Stimulated activated CD8-positive, alpha-beta memory T cell treated with anti-CD3 and anti-CD28 coated beads, Interleukin-12 subunit alpha, Interleukin-12 subunit beta, amount 100 ng/mL, for 24 hours (primary cell): ENCODE data around the gene DPYD.

Experiments
- DNase-seq: peaks from one replicate; pipeline ENCODE4 v3.0.0-alpha.2; 2020; ENCODE audit errors: extremely low read depth

The DPYD gene

DNA sequence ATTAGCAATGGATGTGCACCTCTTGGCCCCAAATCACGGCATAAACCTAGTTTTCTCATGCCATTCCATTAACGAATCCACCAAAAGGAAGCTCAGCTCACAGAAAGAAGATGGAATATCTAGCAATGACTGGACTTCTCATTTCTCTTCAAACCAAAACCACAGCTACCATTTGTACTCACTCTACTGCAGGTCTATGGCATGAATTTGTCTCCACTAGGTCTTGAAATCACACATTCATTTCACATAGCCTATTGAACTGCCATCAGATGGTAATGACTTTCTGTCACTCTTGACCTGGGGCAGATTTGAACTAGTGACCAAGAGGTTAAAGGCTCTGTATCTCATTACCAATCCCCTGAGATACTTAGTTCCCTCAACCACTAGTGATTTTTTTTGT is 382.7 kb downstream of the DPYD start:
- DNase-seq, result no peak

DNA sequence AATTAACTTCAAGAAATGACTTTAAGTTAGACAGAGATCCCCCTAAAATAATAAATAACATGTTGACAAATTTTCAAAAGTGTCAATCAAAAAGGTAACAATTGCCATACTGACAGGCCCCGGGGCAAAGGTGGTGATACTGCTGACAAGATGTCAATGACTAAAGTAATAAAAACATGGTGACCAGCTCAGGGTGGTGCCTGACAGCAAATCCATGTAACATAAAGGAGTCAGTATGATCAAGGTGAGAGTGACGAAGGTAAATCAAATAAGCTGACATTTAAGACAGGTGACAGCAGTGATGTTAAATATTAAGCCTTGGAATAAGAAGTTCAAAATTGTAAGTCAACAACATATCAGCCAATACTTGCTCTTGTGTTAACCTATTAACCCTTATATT is 387.5 kb downstream of the DPYD start:
- no peak for DNase-seq

DNA sequence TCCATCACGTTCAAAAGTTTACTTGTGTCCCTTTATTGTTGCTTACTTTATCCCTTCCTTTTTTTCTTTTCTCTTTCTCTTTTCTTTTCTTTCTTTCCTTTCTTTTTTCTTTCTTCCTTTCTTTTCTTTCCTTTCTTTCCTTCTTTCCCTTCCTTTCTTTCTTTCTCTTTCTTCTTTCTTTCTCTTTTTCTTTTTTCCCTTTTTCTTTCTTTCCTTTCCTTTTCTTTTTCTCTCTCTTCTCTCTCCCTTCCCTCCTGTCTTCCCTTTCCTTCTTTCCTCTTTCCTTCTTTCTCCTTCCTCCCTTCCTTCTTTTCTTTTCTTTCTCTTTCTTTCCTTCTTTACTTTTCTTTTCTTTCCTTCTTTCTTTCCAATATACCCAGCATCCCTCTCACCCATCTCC is 391.2 kb downstream of the DPYD start:
- no peak for DNase-seq

DNA sequence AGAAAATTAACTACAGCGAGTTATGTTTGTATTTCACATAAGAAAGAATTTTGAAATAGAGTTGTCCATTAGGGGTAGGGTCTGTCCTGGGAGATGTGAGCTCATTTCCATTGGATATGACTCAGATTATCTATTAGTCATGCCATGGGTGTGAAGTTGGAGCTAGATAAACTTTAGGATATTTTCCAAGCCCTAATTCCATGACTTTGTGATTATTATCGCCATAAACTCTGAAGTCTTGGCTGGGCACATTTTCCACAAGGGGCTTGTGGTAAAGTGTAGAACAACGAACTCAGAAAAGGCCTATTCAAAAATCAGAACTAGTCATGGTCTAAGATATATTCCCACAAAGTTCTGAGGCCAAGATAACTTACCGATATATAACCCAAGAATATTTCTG is 396.6 kb downstream of the DPYD start:
- DNase-seq, result no peak

DNA sequence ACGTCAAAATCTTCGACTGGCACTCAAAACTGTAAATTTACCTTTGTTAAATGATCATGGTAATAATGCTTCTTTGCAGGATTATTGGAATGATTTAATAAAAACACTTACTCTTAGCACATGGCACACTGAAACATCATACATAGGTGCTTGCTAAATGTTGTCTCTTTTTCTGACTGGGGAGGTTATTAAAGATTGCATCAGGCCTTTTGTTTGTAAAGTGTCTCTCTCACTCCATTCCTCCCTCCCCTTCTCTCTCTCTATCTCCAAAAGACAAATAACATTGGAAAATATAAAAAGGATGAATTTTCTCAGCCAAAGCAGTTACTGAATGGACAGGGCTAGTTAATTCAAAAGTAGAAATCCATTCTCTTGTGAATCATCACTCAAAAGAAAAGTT is 404.2 kb downstream of the DPYD start:
- no peak for DNase-seq

DNA sequence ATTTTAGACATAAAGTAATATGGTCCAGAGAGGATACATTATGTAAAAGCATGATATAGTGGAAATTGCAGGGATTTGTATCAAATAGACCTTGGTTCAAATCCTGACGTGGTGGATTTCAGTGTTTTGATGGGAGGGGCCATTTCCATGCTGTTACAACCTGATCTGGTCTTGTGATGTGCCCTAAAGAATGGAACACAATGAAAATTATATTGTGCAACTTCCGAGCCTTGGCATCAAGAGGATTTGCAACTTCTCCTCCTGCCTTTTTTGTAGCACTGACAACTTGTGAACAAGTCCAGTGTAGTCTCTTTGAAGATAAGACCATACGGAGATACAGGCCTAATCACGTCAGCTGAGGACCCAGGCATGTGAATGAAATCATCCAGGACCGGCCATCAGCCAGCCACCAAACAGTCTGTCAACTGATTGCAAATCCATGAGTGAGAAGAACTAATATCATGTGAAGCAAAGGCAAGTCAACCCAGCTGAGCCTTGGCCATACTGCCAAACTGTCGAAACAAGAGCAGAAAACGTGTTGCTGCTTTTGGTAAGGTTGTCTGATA is 412.1 kb downstream of the DPYD start:
- no peak for DNase-seq

DNA sequence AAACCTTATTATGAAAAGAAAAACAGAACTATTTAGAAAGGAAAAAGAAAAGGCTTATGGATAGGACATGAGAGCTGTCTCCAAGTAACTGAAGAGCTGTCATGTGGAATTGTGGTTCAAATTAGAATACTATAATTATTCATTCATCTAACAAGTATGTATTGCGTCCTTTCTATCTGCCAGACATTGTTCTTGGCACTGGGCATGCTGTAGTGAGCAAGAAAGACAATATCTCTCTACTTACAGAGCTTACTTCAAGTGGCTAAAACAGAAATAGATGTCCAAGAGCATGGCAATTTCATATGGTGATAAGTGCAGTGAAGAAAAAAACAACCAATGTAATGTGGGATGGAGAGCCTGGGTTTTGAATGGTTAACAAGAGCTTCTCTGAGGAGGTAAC is 413.0 kb downstream of the DPYD start:
- no peak for DNase-seq

DNA sequence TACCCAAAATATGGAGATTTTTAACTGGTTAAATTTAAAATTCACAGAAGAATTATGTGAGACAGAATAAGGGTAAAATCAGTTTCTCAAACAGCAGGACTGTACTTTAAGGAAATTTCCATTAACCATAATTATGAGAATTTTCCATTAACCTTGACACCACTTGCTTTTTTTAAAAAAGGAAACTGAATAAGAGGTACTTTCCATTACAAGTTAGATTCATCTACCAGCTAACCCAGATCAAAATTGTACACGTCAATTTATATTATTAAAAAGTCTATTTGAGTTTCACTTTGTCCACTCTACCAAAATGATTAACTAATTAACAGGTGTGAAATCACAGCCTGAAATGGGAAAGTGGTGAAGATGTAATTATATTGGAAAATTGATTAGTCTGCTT is 414.5 kb downstream of the DPYD start:
- DNase-seq, result no peak

DNA sequence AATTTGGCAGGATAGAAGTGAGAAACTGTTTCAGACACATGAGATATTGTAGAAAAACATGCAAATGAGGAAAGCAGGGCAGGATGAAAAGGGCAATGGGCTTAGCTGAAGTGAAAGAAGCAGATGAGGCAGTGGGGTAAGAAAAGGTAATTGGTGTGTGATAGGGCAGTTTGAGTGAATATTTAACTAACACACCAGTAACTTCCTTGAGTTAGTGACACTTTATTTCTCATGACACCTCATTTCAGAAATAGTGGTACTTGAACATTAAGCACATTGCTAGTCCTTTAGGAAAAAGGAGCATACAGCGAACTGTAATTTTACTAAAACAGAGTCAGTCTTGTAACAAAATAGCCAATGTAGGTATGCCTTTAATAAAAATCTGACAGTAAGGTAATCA is 415.0 kb downstream of the DPYD start:
- no peak for DNase-seq

DNA sequence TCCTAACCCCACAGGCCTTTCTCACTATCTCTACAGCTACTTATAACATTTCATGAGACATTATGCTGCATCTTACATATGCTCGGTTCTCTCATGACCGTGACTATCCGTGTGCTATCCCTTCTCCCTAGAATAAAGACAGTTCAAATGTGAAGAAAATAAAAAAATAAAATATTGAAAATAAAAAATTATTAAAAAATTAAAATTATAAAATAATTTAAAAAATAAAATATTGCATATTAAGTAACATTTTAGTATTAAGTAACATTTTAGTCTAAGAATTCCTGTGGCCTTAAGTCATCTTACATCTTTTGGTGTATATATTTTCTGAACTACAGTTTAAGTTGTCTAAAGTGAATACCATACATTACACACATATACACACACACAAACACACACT is 415.5 kb downstream of the DPYD start:
- DNase-seq, result no peak

DNA sequence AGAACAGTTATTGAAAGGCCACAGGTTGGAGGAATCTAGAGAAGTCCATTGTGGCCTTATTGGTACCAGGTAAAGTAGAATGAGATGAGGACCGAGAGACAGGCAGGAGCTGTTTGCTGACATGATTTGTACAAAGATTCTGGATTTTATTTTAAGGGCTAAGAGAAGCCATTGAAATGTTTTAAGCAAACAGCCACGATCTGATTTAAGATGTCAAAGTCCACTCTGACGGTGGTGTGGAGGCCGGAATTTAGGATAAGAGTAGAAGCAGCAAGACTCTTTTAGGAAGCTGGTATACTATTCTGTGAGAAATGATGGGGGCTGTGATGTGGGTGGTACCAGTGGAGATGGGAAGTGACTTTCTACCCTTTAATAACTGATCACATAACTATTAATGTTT is 418.5 kb downstream of the DPYD start:
- DNase-seq, result no peak

DNA sequence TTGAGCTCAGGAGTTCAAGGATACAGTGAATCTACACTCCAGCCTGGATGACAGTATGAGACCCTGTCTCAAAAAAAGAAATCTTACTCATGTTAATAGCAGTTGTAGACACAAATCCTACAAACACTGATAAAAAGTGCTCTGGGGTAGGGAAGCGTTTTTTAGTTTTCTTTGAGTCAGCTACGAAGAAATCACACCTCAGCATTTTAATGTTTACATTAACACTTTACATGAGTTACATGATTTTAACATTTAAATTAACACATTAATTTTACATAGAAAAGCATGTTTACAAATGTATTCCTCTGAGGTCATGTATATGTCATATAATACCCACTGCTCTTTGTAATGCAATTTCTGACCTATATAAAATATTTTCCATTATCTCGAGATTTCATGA is 419.2 kb downstream of the DPYD start:
- no peak for DNase-seq

DNA sequence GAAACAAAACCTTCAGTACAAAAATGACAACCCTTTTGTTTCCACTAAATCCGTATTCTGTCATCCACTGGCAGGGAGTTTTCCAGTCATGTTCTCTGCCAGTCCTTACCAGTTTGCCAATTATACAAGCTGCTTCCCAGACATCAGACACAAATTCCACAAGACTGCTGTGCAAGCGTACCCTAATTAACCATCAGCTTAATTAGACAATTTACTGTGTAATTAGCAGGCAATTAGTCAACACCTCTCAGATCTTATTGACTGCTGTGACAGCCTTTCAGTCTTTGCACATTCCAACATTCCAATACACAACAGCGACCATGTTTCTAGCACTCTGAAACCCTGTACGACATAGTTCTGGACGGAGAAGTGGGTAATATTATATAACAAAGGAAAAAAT is 420.1 kb downstream of the DPYD start:
- no peak for DNase-seq

DNA sequence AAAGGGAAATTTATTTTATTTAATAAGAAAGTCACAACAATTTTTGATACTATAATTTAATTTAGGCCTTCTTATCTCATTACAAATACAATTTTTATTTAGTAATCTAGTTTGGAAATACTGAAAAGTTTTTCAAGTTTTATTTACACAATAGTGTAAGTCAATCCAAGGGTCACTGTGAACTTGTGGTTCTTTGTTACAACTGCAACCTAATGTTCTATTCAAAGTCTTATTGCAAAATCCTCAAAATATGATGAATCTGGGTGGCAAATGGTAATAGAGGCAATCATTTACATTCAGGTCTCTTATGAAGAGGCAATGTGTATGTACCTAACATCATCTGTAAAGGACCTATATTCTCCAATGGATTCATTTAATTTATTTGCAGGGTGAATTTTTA is 421.2 kb downstream of the DPYD start:
- DNase-seq, result no peak

DNA sequence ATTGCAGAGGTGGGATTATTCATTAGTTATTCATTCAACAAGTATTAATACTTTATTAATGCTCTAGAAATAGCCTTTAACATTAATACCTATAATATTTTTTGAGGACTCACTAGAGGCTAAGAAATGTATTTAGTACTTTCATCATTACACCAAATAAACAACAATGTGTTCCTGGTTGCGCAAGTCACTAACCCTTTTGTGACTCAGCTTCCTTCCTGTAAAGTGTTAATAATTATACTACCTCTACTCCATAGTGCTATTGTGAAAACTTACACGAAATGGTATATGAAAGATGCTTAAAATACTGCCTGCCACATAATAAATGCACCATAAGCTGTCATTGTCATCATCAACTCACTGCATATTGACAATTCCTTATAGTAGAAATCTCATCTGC is 431.0 kb downstream of the DPYD start:
- no peak for DNase-seq

DNA sequence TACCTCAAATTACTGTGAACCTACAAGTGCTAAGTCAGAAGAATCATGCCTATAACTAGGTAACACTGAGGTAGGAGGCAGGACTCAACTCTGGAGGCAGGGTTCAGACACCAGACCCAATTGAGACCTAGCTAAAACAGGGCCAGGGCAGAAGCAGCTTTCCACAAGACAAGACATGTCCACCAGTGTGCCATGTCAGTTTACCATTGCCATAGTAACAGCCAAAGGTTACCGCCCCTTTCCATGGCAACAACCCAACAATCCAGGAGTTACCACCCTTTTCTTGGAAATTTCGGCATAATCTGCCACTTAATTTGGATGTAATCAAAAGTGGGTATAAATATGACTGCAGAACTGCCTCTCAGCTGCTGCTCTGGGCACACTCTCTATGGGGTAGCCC is 432.3 kb downstream of the DPYD start:
- no peak for DNase-seq

DNA sequence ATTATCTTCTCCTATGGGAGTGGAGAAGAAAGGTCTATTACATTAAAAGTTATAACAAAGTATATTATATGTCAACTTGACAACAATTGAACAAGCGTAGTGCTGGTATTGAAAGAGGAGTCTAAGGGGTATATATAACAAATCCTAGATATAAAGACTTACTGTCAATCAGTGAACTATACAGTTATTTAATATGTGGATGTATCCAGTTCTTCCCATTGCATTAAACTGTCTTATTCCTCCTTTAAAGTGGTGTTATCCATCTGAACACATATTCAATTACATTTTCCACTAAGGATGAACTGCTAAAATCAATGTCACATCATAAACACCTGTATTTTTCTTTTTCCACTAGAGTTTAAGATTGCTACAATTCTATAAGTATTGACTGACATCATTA is 438.8 kb downstream of the DPYD start:
- no peak for DNase-seq

DNA sequence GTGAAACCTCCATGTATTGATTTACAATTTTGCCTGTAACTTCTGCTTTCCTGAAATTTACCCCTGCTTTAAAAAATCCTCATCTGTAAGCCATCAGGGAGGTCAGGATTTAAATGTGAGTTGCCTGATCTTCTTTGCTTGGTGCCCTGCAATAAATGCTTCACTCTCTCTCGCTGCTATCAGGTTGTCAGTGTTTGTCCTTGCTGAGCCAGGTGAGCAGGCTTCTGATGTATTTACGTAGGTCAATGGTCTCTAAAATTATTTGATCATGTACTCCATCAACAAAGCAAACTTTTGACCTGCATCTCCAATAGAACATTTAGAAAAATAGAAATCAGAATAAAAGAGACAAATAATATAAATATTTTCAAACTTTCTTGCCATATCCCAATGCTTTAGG is 453.4 kb downstream of the DPYD start:
- DNase-seq, result no peak

DNA sequence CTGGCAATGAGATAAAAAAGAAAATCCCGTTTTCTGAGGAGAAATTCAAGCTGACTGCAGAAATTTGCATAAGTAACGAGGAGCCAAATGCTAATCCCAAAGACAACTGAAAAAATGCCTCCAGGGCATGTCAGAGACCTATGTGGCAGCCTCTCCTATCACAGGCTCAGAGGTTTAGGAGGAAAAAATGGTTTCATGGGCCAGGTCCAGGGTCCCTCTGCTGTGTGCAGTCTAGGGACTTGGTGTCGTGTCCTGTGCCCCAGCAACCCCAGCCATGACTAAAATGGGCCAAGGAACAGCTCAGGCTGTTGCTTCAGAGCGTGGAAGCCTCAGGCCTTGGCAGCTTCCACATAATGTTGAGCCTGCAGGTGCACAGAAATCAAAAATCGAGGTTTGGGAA is 456.5 kb downstream of the DPYD start:
- no peak for DNase-seq

DNA sequence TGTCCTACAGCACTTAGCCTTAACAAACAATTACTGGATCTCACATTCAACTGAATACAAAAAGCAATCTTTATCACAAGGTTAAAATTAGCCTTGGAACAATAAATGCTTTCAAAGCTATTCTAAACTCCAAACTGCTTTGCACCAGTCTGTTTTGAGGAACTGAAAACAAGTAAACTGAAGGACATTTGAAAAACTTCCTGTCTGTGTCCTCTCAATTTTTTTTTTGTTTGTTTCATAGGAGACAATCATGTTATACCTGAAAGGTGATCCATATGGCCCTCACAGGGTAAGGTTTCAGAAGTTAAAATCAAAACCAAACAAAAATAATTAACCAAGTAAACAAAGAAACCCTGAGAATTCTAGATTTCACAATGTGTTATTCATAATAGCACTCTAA is 459.1 kb downstream of the DPYD start:
- DNase-seq, result no peak

DNA sequence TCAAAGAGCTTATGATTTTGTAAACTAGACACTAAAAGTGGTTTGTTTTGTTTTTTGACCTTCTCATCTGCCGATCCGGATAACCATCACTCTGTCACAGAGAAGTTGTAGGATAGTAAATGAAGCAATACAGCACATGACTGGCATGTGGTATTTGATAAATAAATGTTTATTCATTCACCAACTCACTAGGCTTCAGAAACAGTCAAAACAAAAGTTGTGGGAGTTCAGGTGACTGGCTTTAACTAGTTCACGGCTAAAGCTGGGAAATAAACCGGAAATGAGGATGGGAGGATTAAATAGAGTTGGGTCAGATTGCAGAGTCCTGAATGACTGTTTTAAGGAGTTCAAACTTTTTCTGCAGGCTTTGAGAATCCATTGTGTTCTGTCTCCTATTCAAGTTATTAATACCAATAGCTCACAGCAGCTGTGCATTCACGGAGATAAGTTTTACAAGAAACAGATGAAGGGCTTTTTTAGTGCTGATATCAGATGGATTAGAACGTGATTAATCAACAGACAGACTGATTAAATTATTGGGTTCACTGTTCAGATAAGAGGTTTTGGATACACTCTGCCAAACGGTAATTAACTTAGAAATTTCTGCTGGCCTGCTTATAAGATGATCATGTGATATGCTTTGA is 463.3 kb downstream of the DPYD start:
- DNase-seq, result no peak

DNA sequence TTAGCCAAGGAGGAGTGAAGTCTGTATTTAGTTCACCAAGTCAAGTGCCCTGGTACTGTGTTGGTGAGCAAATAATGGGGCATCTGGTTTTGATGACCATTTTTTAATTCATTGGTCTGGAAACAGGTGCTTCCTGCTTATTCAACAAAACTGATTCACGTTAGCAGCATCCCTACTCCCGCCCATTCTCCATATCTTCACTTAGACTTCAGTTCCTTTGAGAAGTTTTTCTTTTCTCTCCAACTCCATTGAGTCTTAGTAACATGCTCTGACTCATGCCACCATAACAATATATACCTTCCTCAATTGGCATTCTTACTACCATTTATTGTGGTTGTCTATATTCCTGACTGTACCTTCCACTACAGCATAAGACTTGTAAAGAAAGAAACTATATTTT is 468.9 kb downstream of the DPYD start:
- DNase-seq, result no peak

DNA sequence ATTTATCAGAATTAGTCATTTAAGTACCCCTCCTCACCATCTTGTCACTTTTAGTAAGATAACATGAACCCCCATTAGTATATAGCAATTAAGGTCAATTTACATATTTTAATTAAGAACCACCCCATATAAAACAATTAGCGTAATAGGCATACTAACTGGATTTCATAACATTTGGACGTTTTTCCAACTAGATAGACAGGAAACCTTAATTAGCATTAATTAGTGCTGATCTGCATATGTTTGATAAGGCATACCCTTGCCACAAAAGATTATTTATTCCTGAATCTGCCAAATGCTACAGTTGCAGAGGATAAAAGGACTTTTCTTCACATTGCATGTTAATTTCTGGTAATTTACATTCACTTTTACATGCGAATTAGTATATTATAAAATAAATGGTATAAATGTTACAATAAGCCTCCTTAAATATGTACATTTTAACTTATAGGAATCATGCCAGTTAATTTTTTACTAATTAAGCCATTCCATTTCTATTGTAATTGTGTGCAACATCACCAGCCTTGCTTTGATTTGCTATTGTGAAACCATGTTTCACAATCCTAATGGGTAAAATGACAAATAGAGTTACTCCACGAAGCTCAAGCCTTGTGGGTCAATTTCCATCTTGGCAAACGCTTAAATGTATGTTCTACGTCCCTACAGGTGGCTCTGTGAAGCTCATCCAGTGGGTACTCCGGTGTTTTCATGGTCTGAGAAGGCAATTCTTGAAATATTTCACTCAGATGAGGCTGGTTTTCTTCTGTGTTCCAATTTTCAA is 469.6 kb downstream of the DPYD start:
- DNase-seq, result no peak

DNA sequence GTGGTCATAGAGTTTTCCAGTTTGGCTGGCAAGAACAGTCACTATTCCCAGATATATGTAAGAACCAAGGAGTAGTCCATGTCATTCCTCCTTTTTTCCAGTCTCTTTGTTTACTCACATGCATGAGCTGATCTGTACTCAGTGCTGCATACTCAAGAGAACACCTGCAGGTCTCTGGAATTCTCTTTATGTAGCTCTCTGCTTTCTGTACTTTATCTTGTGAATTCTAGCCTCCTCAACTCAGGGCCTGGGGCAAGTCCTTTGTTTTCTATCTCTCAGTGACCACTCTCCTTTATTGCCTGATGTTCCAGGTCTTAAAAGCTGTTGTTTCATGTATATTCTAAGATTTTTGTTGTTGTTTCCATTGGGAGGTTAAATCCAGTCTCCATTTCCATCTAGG is 478.9 kb downstream of the DPYD start:
- DNase-seq, result no peak
